HepG2 (cell line): ENCODE measurements around the gene L3MBTL1. TPM values are rescaled to one million over a fixed set of nuclear protein-coding genes. Genes with fewer than 3 reads are reported as not detected.

Experiments used
- CHD2 ChIP-seq: IDR thresholded peaks from 2 replicates; pipeline ENCODE4 v1.6.1; 2011; ENCODE audit warnings: low read depth, low read length, improper control_type of control experiment
- DNMT1 ChIP-seq: sonication (generic); formaldehyde crosslinking; IDR thresholded peaks from 2 replicates; pipeline ENCODE4 v1.5.1; 2020; ENCODE audit warnings: mild to moderate bottlenecking, missing genetic modification reagents
- EEA1 ChIP-seq: sonication (generic); formaldehyde crosslinking; IDR thresholded peaks from 2 replicates; pipeline ENCODE4 v1.5.1; 2020; ENCODE audit warnings: mild to moderate bottlenecking, missing genetic modification reagents, borderline replicate concordance
- HDAC1 ChIP-seq: sonication (generic); formaldehyde crosslinking; IDR thresholded peaks from 2 replicates; pipeline ENCODE4 v1.5.1; 2020; ENCODE audit warnings: mild to moderate bottlenecking, missing genetic modification reagents
- RXRA ChIP-seq: sonication (generic); formaldehyde crosslinking; IDR thresholded peaks from 2 replicates; pipeline ENCODE4 v1.5.1; 2020; ENCODE audit warnings: missing genetic modification reagents
- SP5 ChIP-seq: IDR thresholded peaks from 2 replicates; pipeline ENCODE4 v1.6.1; 2016; ENCODE audit warnings: low read depth, borderline replicate concordance
- SPEN ChIP-seq: sonication (generic); formaldehyde crosslinking; IDR thresholded peaks from 2 replicates; pipeline ENCODE4 v1.5.1; 2020; ENCODE audit warnings: low read depth, mild to moderate bottlenecking, missing genetic modification reagents
- TAF1 ChIP-seq: sonication (generic); formaldehyde crosslinking; IDR thresholded peaks from 2 replicates; pipeline ENCODE4 v1.4.0; 2020; ENCODE audit warnings: missing genetic modification reagents
- TEAD3 ChIP-seq: optimal IDR thresholded peaks from 2 replicates; pipeline ENCODE3; 2016; ENCODE audit warnings: borderline replicate concordance
- YY1 ChIP-seq: IDR thresholded peaks from 2 replicates; pipeline ENCODE4 v1.6.1; 2011; ENCODE audit warnings: low read length, low read depth, moderate library complexity, mild to moderate bottlenecking; ENCODE audit not compliant: insufficient read depth, insufficient replicate concordance
- ZNF224 ChIP-seq: sonication (generic); formaldehyde crosslinking; IDR thresholded peaks from 2 replicates; pipeline ENCODE4 v1.5.0; 2020; ENCODE audit warnings: mild to moderate bottlenecking, missing genetic modification reagents
- ZNF7 ChIP-seq: IDR thresholded peaks from 2 replicates; pipeline ENCODE4 v1.6.1; 2016; ENCODE audit warnings: missing biosample characterization, missing genetic modification reagents
- ZNF749 ChIP-seq: sonication (generic); formaldehyde crosslinking; IDR thresholded peaks from 2 replicates; pipeline ENCODE4 v1.8.0; 2022; ENCODE audit warnings: mild to moderate bottlenecking, missing genetic modification reagents, moderate library complexity, borderline replicate concordance
- polyA plus RNA-seq, 8 experiments: library from polyadenylated mRNA; depleted of rRNA in 3 of 8; stranded (reverse) in 7 of 8; unstranded in 1 of 8; fragments of >200 nt; fragmentation: Illumina TruSeq in 4 of 8; extraction: Trizol in 4 of 8; gene quantifications; 2 replicates each; pipeline versions ENCODE4 v1.2.1 to v1.2.3, GENCODE V29; 2011 to 2016; ENCODE audit warnings: low read depth in 4 of 8, missing spikeins in 1 of 8, mixed read lengths in 1 of 8; ENCODE audit not compliant: insufficient read depth in 1 of 8
- total RNA-seq, 5 experiments: library from RNA; depleted of rRNA; stranded (reverse); fragments of >200 nt; fragmentation: Illumina TruSeq; extraction: Trizol; gene quantifications; 2 replicates each; pipeline ENCODE4 v1.2.3, GENCODE V29; 2016; ENCODE audit warnings: low read depth in 1 of 5
- TF ChIP-seq, protein P1 (sequence below): sonication (generic); formaldehyde crosslinking; IDR thresholded peaks from 2 replicates; pipeline ENCODE4 v1.4.0; 2020; ENCODE audit warnings: mild to moderate bottlenecking, low read depth, missing genetic modification reagents
- TF ChIP-seq, protein P2 (sequence below), 2 experiments: fragments of 450-650 bp in 1 of 2; sonication (generic) in 1 of 2; formaldehyde crosslinking in 1 of 2; IDR thresholded peaks; 2 replicates each; pipeline versions ENCODE4 v1.6.1 to v1.8.0; 2016 to 2022; ENCODE audit warnings: antibody characterized with exemption in 1 of 2, mild to moderate bottlenecking in 1 of 2, missing genetic modification reagents in 1 of 2
- TF ChIP-seq, protein P3 (sequence below): sonication (generic); formaldehyde crosslinking; IDR thresholded peaks from 2 replicates; pipeline ENCODE4 v1.4.0; 2020; ENCODE audit warnings: missing genetic modification reagents
- TF ChIP-seq, protein P4 (sequence below): sonication (generic); formaldehyde crosslinking; IDR thresholded peaks from 2 replicates; pipeline ENCODE4 v1.8.0; 2022; ENCODE audit warnings: missing genetic modification reagents, mild to moderate bottlenecking, borderline replicate concordance

Gene L3MBTL1
- total and polyA plus RNA-seq, 2 of the 13 experiments (the other 11 are each of a cell fraction or from before 2014, with no cell fraction given) = 9.0 to 17.8 TPM

DNA sequence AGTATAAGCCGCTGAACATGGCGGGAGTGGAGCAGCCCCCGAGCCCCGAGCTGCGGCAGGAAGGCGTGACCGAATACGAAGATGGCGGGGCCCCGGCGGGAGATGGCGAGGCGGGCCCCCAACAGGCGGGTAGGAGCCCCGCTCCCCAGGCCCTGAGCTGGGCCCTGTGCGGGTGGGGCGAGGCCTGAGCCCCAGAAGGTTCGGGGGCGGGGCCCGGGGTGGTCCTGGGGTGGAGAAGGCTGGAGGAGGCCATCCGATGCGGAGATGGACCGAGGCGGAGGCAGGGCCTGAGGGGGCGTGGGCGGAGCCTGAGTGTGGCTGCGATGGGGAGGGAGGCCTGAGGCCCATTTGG is 7.1 kb downstream of the L3MBTL1 start (continued):
- TF ChIP-seq TAF1 (CRISPR knock-in tag) = peak; percentile 49; the same call in 1 of the 2 replicates
- TF ChIP-seq YY1 = peak; percentile 86
- TF ChIP-seq, protein P1, sequence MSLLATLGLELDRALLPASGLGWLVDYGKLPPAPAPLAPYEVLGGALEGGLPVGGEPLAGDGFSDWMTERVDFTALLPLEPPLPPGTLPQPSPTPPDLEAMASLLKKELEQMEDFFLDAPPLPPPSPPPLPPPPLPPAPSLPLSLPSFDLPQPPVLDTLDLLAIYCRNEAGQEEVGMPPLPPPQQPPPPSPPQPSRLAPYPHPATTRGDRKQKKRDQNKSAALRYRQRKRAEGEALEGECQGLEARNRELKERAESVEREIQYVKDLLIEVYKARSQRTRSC (CRISPR knock-in tag) = peak; percentile 23; the same call in 1 of the 2 replicates
- no peak for TF ChIP-seq ZNF7
- no peak for TF ChIP-seq ZNF749
- TF ChIP-seq EEA1 (CRISPR knock-in tag) = peak; percentile 82
- peak; percentile 32; the same call in 1 of the 2 replicates for TF ChIP-seq SPEN (CRISPR knock-in tag)
- peak; percentile 13 for TF ChIP-seq TEAD3 (CRISPR knock-in tag)
- TF ChIP-seq, protein P2, sequence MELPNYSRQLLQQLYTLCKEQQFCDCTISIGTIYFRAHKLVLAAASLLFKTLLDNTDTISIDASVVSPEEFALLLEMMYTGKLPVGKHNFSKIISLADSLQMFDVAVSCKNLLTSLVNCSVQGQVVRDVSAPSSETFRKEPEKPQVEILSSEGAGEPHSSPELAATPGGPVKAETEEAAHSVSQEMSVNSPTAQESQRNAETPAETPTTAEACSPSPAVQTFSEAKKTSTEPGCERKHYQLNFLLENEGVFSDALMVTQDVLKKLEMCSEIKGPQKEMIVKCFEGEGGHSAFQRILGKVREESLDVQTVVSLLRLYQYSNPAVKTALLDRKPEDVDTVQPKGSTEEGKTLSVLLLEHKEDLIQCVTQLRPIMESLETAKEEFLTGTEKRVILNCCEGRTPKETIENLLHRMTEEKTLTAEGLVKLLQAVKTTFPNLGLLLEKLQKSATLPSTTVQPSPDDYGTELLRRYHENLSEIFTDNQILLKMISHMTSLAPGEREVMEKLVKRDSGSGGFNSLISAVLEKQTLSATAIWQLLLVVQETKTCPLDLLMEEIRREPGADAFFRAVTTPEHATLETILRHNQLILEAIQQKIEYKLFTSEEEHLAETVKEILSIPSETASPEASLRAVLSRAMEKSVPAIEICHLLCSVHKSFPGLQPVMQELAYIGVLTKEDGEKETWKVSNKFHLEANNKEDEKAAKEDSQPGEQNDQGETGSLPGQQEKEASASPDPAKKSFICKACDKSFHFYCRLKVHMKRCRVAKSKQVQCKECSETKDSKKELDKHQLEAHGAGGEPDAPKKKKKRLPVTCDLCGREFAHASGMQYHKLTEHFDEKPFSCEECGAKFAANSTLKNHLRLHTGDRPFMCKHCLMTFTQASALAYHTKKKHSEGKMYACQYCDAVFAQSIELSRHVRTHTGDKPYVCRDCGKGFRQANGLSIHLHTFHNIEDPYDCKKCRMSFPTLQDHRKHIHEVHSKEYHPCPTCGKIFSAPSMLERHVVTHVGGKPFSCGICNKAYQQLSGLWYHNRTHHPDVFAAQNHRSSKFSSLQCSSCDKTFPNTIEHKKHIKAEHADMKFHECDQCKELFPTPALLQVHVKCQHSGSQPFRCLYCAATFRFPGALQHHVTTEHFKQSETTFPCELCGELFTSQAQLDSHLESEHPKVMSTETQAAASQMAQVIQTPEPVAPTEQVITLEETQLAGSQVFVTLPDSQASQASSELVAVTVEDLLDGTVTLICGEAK (IDR thresholded peaks at IDR 0.05) = no peak
- TF ChIP-seq, protein P2 (CRISPR knock-in tag; IDR thresholded peaks at IDR 0.05) = peak; percentile 75
- TF ChIP-seq, protein P3, sequence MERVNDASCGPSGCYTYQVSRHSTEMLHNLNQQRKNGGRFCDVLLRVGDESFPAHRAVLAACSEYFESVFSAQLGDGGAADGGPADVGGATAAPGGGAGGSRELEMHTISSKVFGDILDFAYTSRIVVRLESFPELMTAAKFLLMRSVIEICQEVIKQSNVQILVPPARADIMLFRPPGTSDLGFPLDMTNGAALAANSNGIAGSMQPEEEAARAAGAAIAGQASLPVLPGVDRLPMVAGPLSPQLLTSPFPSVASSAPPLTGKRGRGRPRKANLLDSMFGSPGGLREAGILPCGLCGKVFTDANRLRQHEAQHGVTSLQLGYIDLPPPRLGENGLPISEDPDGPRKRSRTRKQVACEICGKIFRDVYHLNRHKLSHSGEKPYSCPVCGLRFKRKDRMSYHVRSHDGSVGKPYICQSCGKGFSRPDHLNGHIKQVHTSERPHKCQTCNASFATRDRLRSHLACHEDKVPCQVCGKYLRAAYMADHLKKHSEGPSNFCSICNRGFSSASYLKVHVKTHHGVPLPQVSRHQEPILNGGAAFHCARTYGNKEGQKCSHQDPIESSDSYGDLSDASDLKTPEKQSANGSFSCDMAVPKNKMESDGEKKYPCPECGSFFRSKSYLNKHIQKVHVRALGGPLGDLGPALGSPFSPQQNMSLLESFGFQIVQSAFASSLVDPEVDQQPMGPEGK (CRISPR knock-in tag) = peak; percentile 26; the same call in 1 of the 2 replicates
- TF ChIP-seq, protein P4, sequence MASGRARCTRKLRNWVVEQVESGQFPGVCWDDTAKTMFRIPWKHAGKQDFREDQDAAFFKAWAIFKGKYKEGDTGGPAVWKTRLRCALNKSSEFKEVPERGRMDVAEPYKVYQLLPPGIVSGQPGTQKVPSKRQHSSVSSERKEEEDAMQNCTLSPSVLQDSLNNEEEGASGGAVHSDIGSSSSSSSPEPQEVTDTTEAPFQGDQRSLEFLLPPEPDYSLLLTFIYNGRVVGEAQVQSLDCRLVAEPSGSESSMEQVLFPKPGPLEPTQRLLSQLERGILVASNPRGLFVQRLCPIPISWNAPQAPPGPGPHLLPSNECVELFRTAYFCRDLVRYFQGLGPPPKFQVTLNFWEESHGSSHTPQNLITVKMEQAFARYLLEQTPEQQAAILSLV (CRISPR knock-in tag) = 0 out of 2 replicates have a peak, but pooled peaks have one; percentile 37
- no peak for TF ChIP-seq SP5 (CRISPR knock-in tag)
- TF ChIP-seq CHD2 = no peak
- 0 out of 2 replicates have a peak, but pooled peaks have one; percentile 31 for TF ChIP-seq RXRA (CRISPR knock-in tag)
- TF ChIP-seq HDAC1 = peak; percentile 55; the same call in 1 of the 2 replicates
- TF ChIP-seq ZNF224 (CRISPR knock-in tag) = 0 out of 2 replicates have a peak, but pooled peaks have one; percentile 70
- TF ChIP-seq DNMT1 (CRISPR knock-in tag) = no peak
